Immature natural killer cell (primary cell): ENCODE measurements around the gene ADARB2. TPM values are rescaled to one million over a fixed set of nuclear protein-coding genes. Genes with fewer than 3 reads are reported as not detected.

Experiments used
- DNase-seq, 3 donors: peaks; one replicate each; pipeline ENCODE4 v3.0.0; 2022; ENCODE audit warnings: mixed read lengths in 1 of 3
- H3K27ac Mint-ChIP-seq, 6 donors: one replicate each; pipeline ENCODE4 v1.8.0; 2020; ENCODE audit warnings: mixed read lengths in 6 of 6, mild to moderate bottlenecking in 5 of 6, inconsistent platforms in 4 of 6, moderate library complexity in 3 of 6
- H3K27me3 Mint-ChIP-seq, 3 donors: one replicate each; pipeline ENCODE4 v1.8.0; 2020 to 2021; ENCODE audit warnings: low read depth in 3 of 3, mild to moderate bottlenecking in 3 of 3, mixed read lengths in 3 of 3, moderate library complexity in 3 of 3, inconsistent platforms in 1 of 3
- H3K36me3 Mint-ChIP-seq, 3 donors: one replicate each; pipeline ENCODE4 v1.8.0; 2020; ENCODE audit warnings: mixed read lengths in 3 of 3, inconsistent platforms in 2 of 3, mild to moderate bottlenecking in 2 of 3
- H3K4me1 Mint-ChIP-seq, 2 donors: one replicate each; pipeline ENCODE4 v1.8.0; 2020; ENCODE audit warnings: inconsistent platforms in 2 of 2, mild to moderate bottlenecking in 2 of 2, mixed read lengths in 2 of 2, moderate library complexity in 1 of 2
- H3K4me3 Mint-ChIP-seq, 5 donors: one replicate each; pipeline ENCODE4 v1.8.0; 2020; ENCODE audit warnings: mild to moderate bottlenecking in 5 of 5, mixed read lengths in 5 of 5, inconsistent platforms in 3 of 5, moderate library complexity in 3 of 5
- H3K9me3 Mint-ChIP-seq, 6 donors: one replicate each; pipeline ENCODE4 v1.8.0; 2020; ENCODE audit warnings: mild to moderate bottlenecking in 6 of 6, mixed read lengths in 6 of 6, inconsistent platforms in 4 of 6, moderate library complexity in 3 of 6
- polyA plus RNA-seq, 3 donors: library from polyadenylated mRNA; unstranded; fragments of 300-500 nt; fragmentation: Illumina TruSeq; gene quantifications; one replicate each; pipeline ENCODE4 v1.2.3, GENCODE V29; 2021

ADARB2 gene
- polyA plus RNA-seq, 3 donors from 2014 or later: 0.12 TPM; not detected in 2

GRCh38 chr10:1203216-1203615, 534.1 kb downstream of the ADARB2 start:
- Mint-ChIP-seq H3K4me1 (no peaks in the 10 kb centered on the region), H3K9me3 (no peaks in the 10 kb centered on the region), H3K36me3 (no peaks in the 10 kb centered on the region), H3K27me3 (peaks cover 2 to 5% (median 2%) of the 10 kb centered on the region in 3 donors), H3K27ac (no peak overlapping the region), H3K4me3 (no peak overlapping the region)
- no peak for DNase-seq

- H3K4me1 Mint-ChIP-seq: no peaks in the 10 kb centered on the region
- no peaks in the 10 kb centered on the region for H3K9me3 Mint-ChIP-seq
- H3K27ac Mint-ChIP-seq: no peak overlapping the region
- no peak for DNase-seq
- no peaks in the 10 kb centered on the region for H3K36me3 Mint-ChIP-seq
- H3K27me3 Mint-ChIP-seq: peaks cover 2 to 5% (median 2%) of the 10 kb centered on the region in 3 donors
- no peak overlapping the region for H3K4me3 Mint-ChIP-seq
Observed at GRCh38 chr10:1202343-1202742, 535.0 kb downstream of the ADARB2 start.

GRCh38 chr10:1200866-1201807, 536.2 kb downstream of the ADARB2 start:
- no peak for DNase-seq
- Mint-ChIP-seq H3K36me3 (no peaks in the 10 kb centered on the region), H3K9me3 (no peaks in the 10 kb centered on the region), H3K27me3 (peaks cover 0 to 5% (median 2%) of the 10 kb centered on the region in 3 donors), H3K4me1 (no peaks in the 10 kb centered on the region), H3K4me3 (no peak overlapping the region), H3K27ac (no peak overlapping the region)

- Mint-ChIP-seq H3K9me3 (no peaks in the 10 kb centered on the region), H3K4me1 (no peaks in the 10 kb centered on the region), H3K36me3 (no peaks in the 10 kb centered on the region), H3K27me3 (peaks cover 0 to 9% (median 5%) of the 10 kb centered on the region in 3 donors), H3K27ac (no peak overlapping the region), H3K4me3 (no peak overlapping the region)
- no peak for DNase-seq
Observed at GRCh38 chr10:1199897-1200721, 537.2 kb downstream of the ADARB2 start.

GRCh38 chr10:1199345-1199673, 538.0 kb downstream of the ADARB2 start:
- Mint-ChIP-seq H3K27ac (no peak overlapping the region), H3K36me3 (no peaks in the 10 kb centered on the region), H3K4me1 (no peaks in the 10 kb centered on the region), H3K9me3 (no peaks in the 10 kb centered on the region), H3K4me3 (no peak overlapping the region), H3K27me3 (peaks cover 2 to 9% (median 5%) of the 10 kb centered on the region in 3 donors)
- DNase-seq: no peak

- DNase-seq: no peak
- no peak overlapping the region for H3K4me3 Mint-ChIP-seq
- H3K27me3 Mint-ChIP-seq: peaks cover 2 to 7% (median 5%) of the 10 kb centered on the region in 3 donors
- H3K36me3 Mint-ChIP-seq: no peaks in the 10 kb centered on the region
- H3K4me1 Mint-ChIP-seq: no peaks in the 10 kb centered on the region
- H3K9me3 Mint-ChIP-seq: no peaks in the 10 kb centered on the region
- no peak overlapping the region for H3K27ac Mint-ChIP-seq
Observed at GRCh38 chr10:1198453-1199344, 538.6 kb downstream of the ADARB2 start.

GRCh38 chr10:1197384-1197783, 539.9 kb downstream of the ADARB2 start:
- DNase-seq: no peak
- no peak overlapping the region for H3K27ac Mint-ChIP-seq
- H3K27me3 Mint-ChIP-seq: peaks cover 2 to 9% (median 5%) of the 10 kb centered on the region in 3 donors
- no peak overlapping the region for H3K4me3 Mint-ChIP-seq
- H3K36me3 Mint-ChIP-seq: no peaks in the 10 kb centered on the region
- no peaks in the 10 kb centered on the region for H3K4me1 Mint-ChIP-seq
- H3K9me3 Mint-ChIP-seq: no peaks in the 10 kb centered on the region

GRCh38 chr10:1196656-1197055, 540.7 kb downstream of the ADARB2 start:
- H3K4me1 Mint-ChIP-seq: no peaks in the 10 kb centered on the region
- peaks cover 2 to 9% (median 5%) of the 10 kb centered on the region in 3 donors for H3K27me3 Mint-ChIP-seq
- no peak overlapping the region for H3K27ac Mint-ChIP-seq
- DNase-seq: no peak
- H3K4me3 Mint-ChIP-seq: no peak overlapping the region
- no peaks in the 10 kb centered on the region for H3K36me3 Mint-ChIP-seq
- H3K9me3 Mint-ChIP-seq: no peaks in the 10 kb centered on the region

- no peak overlapping the region for H3K4me3 Mint-ChIP-seq
- no peak for DNase-seq
- no peak overlapping the region for H3K27ac Mint-ChIP-seq
Observed at GRCh38 chr10:1195828-1196227, 541.5 kb downstream of the ADARB2 start.

GRCh38 chr10:1194161-1194560, 543.2 kb downstream of the ADARB2 start:
- H3K27me3 Mint-ChIP-seq: peaks cover 2 to 9% (median 8%) of the 10 kb centered on the region in 3 donors
- no peaks in the 10 kb centered on the region for H3K36me3 Mint-ChIP-seq
- H3K4me1 Mint-ChIP-seq: no peaks in the 10 kb centered on the region
- H3K27ac Mint-ChIP-seq: no peak overlapping the region
- no peak for DNase-seq
- no peak overlapping the region for H3K4me3 Mint-ChIP-seq
- H3K9me3 Mint-ChIP-seq: no peaks in the 10 kb centered on the region

More at GRCh38 chr10:1195828-1196227, 541.5 kb downstream of the ADARB2 start:
- H3K36me3 Mint-ChIP-seq: no peaks in the 10 kb centered on the region
- H3K27me3 Mint-ChIP-seq: peaks cover 2 to 9% (median 5%) of the 10 kb centered on the region in 3 donors
- no peaks in the 10 kb centered on the region for H3K9me3 Mint-ChIP-seq
- no peaks in the 10 kb centered on the region for H3K4me1 Mint-ChIP-seq

GRCh38 chr10:1193561-1193960, 543.8 kb downstream of the ADARB2 start:
- no peaks in the 10 kb centered on the region for H3K4me1 Mint-ChIP-seq
- H3K27me3 Mint-ChIP-seq: peaks cover 3 to 7% (median 6%) of the 10 kb centered on the region in 3 donors
- no peak overlapping the region for H3K27ac Mint-ChIP-seq
- no peaks in the 10 kb centered on the region for H3K9me3 Mint-ChIP-seq
- no peak overlapping the region for H3K4me3 Mint-ChIP-seq
- no peaks in the 10 kb centered on the region for H3K36me3 Mint-ChIP-seq
- DNase-seq: no peak

- Mint-ChIP-seq H3K9me3 (no peaks in the 10 kb centered on the region), H3K27ac (no peak overlapping the region), H3K36me3 (no peaks in the 10 kb centered on the region), H3K4me3 (no peak overlapping the region), H3K4me1 (no peaks in the 10 kb centered on the region), H3K27me3 (peaks cover 5 to 9% (median 6%) of the 10 kb centered on the region in 3 donors)
- no peak for DNase-seq
Observed at GRCh38 chr10:1191752-1192151, 545.6 kb downstream of the ADARB2 start.

GRCh38 chr10:1190791-1191490, 546.4 kb downstream of the ADARB2 start:
- H3K9me3 Mint-ChIP-seq: no peaks in the 10 kb centered on the region
- H3K36me3 Mint-ChIP-seq: no peaks in the 10 kb centered on the region
- H3K4me3 Mint-ChIP-seq: no peak overlapping the region
- peaks cover 5 to 9% (median 8%) of the 10 kb centered on the region in 3 donors for H3K27me3 Mint-ChIP-seq
- H3K4me1 Mint-ChIP-seq: no peaks in the 10 kb centered on the region
- no peak for DNase-seq
- H3K27ac Mint-ChIP-seq: no peak overlapping the region
